ENCODE data around the gene RBMS3. TPM values are rescaled to one million over a fixed set of nuclear protein-coding genes. Genes with fewer than 3 reads are reported as not detected.

RBMS3 gene
- total RNA-seq, 1 donor from 2014 or later, result 33.0 TPM

DNA sequence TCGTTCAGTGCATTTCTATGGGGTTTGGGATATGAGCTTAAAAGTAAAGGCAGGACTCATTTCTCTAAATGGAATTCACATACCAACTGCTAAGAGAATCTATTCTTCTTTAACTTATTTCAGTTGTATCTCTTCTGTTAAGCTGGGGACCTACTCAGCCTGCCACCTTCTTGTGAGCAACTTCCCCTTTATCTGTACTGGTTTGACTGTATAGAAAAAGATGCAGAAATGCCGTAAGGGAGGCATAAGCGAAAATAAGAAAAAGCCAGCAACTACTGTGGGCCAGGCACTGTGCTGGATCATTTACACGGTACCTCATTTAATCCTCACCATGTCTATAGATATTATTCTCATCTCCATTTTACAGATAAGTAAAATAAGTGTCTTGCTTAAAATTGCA, 38.4 kb downstream of the RBMS3 start:
- Mint-ChIP-seq H3K36me3 (ENCODE audit: low read depth, unreplicated experiment) (peaks cover 2% of the 10 kb centered on the region), H3K27me3 (ENCODE audit: low read depth, unreplicated experiment) (no peaks in the 10 kb centered on the region), H3K4me3 (ENCODE audit: unreplicated experiment) (no peak overlapping the region), H3K4me1 (ENCODE audit: low read depth, unreplicated experiment) (peaks cover 13% of the 10 kb centered on the region), H3K27ac (ENCODE audit: unreplicated experiment) (no peak overlapping the region), H3K9me3 (ENCODE audit: unreplicated experiment) (no peaks in the 10 kb centered on the region)
- H3K36me3 ChIP-seq (ENCODE audit: insufficient read depth, low read length), result no peaks in the 10 kb centered on the region
- no peak overlapping the region for H3K4me2 ChIP-seq (ENCODE audit: low read length)
- H3K4me1 ChIP-seq (ENCODE audit: insufficient read depth, low read length), result peaks cover 7% of the 10 kb centered on the region
- H3K27me3 ChIP-seq (ENCODE audit: insufficient read depth, low read length), result no peaks in the 10 kb centered on the region
- no peak overlapping the region for H2AFZ ChIP-seq (ENCODE audit: low read depth, low read length)
- no peak for DNase-seq (ENCODE audit: low read depth)
- FAIRE-seq, result no peak
- no peak for TF ChIP-seq EZH2 (IDR thresholded peaks at IDR 0.05; ENCODE audit: insufficient read depth, low read length)
- TF ChIP-seq, protein P1, sequence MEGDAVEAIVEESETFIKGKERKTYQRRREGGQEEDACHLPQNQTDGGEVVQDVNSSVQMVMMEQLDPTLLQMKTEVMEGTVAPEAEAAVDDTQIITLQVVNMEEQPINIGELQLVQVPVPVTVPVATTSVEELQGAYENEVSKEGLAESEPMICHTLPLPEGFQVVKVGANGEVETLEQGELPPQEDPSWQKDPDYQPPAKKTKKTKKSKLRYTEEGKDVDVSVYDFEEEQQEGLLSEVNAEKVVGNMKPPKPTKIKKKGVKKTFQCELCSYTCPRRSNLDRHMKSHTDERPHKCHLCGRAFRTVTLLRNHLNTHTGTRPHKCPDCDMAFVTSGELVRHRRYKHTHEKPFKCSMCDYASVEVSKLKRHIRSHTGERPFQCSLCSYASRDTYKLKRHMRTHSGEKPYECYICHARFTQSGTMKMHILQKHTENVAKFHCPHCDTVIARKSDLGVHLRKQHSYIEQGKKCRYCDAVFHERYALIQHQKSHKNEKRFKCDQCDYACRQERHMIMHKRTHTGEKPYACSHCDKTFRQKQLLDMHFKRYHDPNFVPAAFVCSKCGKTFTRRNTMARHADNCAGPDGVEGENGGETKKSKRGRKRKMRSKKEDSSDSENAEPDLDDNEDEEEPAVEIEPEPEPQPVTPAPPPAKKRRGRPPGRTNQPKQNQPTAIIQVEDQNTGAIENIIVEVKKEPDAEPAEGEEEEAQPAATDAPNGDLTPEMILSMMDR (IDR thresholded peaks at IDR 0.05; ENCODE audit: insufficient read depth, low read depth, low read length), result no peak
- H3K9me3 ChIP-seq (ENCODE audit: insufficient read depth, low read depth, low read length), result no peaks in the 10 kb centered on the region
- peaks cover 21% of the 10 kb centered on the region for H4K20me1 ChIP-seq (ENCODE audit: insufficient read depth, low read length)
- no peak overlapping the region for H3K9ac ChIP-seq (ENCODE audit: low read length)
- no peak overlapping the region for H3K27ac ChIP-seq (ENCODE audit: low read depth, low read length)
- H3K4me3 ChIP-seq (ENCODE audit: insufficient read depth, low read depth, low read length), result no peak overlapping the region
- peaks cover 92% of the 10 kb centered on the region for H3K79me2 ChIP-seq (ENCODE audit: insufficient read depth, low read length)

DNA sequence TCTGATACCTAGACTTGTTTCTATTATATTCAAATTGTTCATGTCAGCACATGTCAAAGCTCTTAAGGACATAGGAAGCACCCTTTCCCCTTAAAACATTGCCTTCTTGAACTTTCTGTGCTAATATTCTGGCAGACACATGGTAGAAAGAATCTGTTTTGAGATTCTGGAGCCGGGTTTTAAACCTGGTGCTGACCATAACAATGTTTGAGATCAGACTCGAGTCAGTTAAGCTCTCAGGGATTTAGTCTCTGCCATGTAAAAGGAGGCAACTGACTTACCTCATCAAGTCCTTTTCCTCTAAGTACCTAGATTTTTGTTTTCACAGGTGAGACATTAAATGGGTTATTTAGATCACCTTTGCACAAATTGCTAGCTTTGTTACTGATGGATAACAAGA, 38.9 kb downstream of the RBMS3 start:
- H3K27me3 Mint-ChIP-seq (ENCODE audit: low read depth, unreplicated experiment), result no peaks in the 10 kb centered on the region
- H3K27ac Mint-ChIP-seq (ENCODE audit: unreplicated experiment), result no peak overlapping the region
- no peaks in the 10 kb centered on the region for H3K27me3 ChIP-seq (ENCODE audit: insufficient read depth, low read length)
- no peak for FAIRE-seq
- no peak overlapping the region for H3K4me2 ChIP-seq (ENCODE audit: low read length)
- H3K4me1 Mint-ChIP-seq (ENCODE audit: low read depth, unreplicated experiment), result peaks cover 18% of the 10 kb centered on the region
- no peaks in the 10 kb centered on the region for H3K36me3 ChIP-seq (ENCODE audit: insufficient read depth, low read length)
- H3K9me3 Mint-ChIP-seq (ENCODE audit: unreplicated experiment), result no peaks in the 10 kb centered on the region
- no peak overlapping the region for H3K4me3 ChIP-seq (ENCODE audit: insufficient read depth, low read depth, low read length)
- no peak overlapping the region for H3K4me3 Mint-ChIP-seq (ENCODE audit: unreplicated experiment)
- no peak overlapping the region for H2AFZ ChIP-seq (ENCODE audit: low read depth, low read length)
- no peaks in the 10 kb centered on the region for H3K9me3 ChIP-seq (ENCODE audit: insufficient read depth, low read depth, low read length)
- no peak overlapping the region for H3K27ac ChIP-seq (ENCODE audit: low read depth, low read length)
- no peak overlapping the region for H3K9ac ChIP-seq (ENCODE audit: low read length)
- H3K79me2 ChIP-seq (ENCODE audit: insufficient read depth, low read length), result peaks cover 92% of the 10 kb centered on the region
- H4K20me1 ChIP-seq (ENCODE audit: insufficient read depth, low read length), result peaks cover 16% of the 10 kb centered on the region
- H3K4me1 ChIP-seq (ENCODE audit: insufficient read depth, low read length), result peaks cover 8% of the 10 kb centered on the region
- DNase-seq (ENCODE audit: low read depth), result no peak
- peaks cover 2% of the 10 kb centered on the region for H3K36me3 Mint-ChIP-seq (ENCODE audit: low read depth, unreplicated experiment)
- no peak for TF ChIP-seq EZH2 (IDR thresholded peaks at IDR 0.05; ENCODE audit: insufficient read depth, low read length)
- TF ChIP-seq, protein P1 (IDR thresholded peaks at IDR 0.05; ENCODE audit: insufficient read depth, low read depth, low read length), result no peak

DNA sequence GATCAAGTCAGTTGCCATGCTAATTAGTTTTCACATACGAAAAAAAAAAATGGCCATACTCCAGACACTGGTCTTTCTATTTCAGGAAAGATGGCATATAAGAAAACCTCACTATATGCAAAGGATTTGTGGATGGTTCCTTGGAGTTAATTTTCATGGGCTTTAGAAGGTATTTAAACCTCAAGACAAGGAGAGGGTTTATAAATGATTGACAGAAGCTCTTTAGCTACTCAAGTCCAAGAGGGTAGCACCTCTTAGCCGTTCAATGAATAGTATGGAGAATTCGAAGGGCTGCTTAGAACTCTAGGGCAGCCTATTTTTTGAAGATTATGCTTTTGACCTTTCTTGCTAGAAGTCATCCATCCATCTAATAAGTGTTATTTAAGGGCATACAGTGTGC, 41.7 kb downstream of the RBMS3 start:
- no peak overlapping the region for H3K4me2 ChIP-seq (ENCODE audit: low read length)
- no peak for DNase-seq (ENCODE audit: low read depth)
- no peak overlapping the region for H2AFZ ChIP-seq (ENCODE audit: low read depth, low read length)
- H3K27me3 ChIP-seq (ENCODE audit: insufficient read depth, low read length), result no peaks in the 10 kb centered on the region
- H4K20me1 ChIP-seq (ENCODE audit: insufficient read depth, low read length), result peaks cover 13% of the 10 kb centered on the region
- Mint-ChIP-seq H3K36me3 (ENCODE audit: low read depth, unreplicated experiment) (no peaks in the 10 kb centered on the region), H3K27me3 (ENCODE audit: low read depth, unreplicated experiment) (no peaks in the 10 kb centered on the region), H3K4me1 (ENCODE audit: low read depth, unreplicated experiment) (peaks cover 20% of the 10 kb centered on the region), H3K27ac (ENCODE audit: unreplicated experiment) (no peak overlapping the region), H3K9me3 (ENCODE audit: unreplicated experiment) (no peaks in the 10 kb centered on the region), H3K4me3 (ENCODE audit: unreplicated experiment) (no peak overlapping the region)
- H3K9me3 ChIP-seq (ENCODE audit: insufficient read depth, low read depth, low read length), result no peaks in the 10 kb centered on the region
- no peak for FAIRE-seq
- H3K79me2 ChIP-seq (ENCODE audit: insufficient read depth, low read length), result peaks cover 92% of the 10 kb centered on the region
- no peak overlapping the region for H3K9ac ChIP-seq (ENCODE audit: low read length)
- no peak overlapping the region for H3K4me3 ChIP-seq (ENCODE audit: insufficient read depth, low read depth, low read length)
- H3K4me1 ChIP-seq (ENCODE audit: insufficient read depth, low read length), result peaks cover 8% of the 10 kb centered on the region
- no peak overlapping the region for H3K27ac ChIP-seq (ENCODE audit: low read depth, low read length)
- no peak for TF ChIP-seq EZH2 (IDR thresholded peaks at IDR 0.05; ENCODE audit: insufficient read depth, low read length)
- TF ChIP-seq, protein P1 (IDR thresholded peaks at IDR 0.05; ENCODE audit: insufficient read depth, low read depth, low read length), result no peak
- H3K36me3 ChIP-seq (ENCODE audit: insufficient read depth, low read length), result no peaks in the 10 kb centered on the region
